GM12878 (cell line): ENCODE data around the gene TMEM214. TPM values are rescaled to one million over a fixed set of nuclear protein-coding genes. Genes with fewer than 3 reads are reported as not detected.

Source experiments
- ATAC-seq: fragments of 200-7000 bp; cut with Tn5 transposase; 3 replicates; pipeline ENCODE4 v1.9.1; 2020; ENCODE audit warnings: mild to moderate bottlenecking, moderate library complexity
- BruUV-seq: library from RNA; stranded (reverse); fragments of 400-500 nt; replicated peaks from 2 replicates; lab custom pipeline; 2021; lab: Mats Ljungman, UMichigan
- CTCF ChIA-PET: fragments of 300-600 bp; sonication (Branson Sonifier 250); formaldehyde crosslinking; extraction: SDS; loops from one replicate; lab custom pipeline; 2021; ENCODE audit warnings: inconsistent platforms; lab: Yijun Ruan, JAX
- POLR2A ChIA-PET: fragments of 350-600 bp; formaldehyde crosslinking; extraction: SDS; loops from one replicate; lab custom pipeline; 2021; ENCODE audit warnings: inconsistent platforms; lab: Charles Lee
- RAD21 ChIA-PET: fragments of 300-600 bp; sonication (Branson Sonifier 250); formaldehyde crosslinking; loops from one replicate; lab custom pipeline; 2023; ENCODE audit warnings: antibody characterized with exemption; ENCODE audit not compliant: unreplicated experiment; lab: Charles Lee
- SMC1A ChIA-PET: fragments of 300-600 bp; sonication (Branson Sonifier 250); formaldehyde crosslinking; loops from one replicate; lab custom pipeline; 2023; ENCODE audit not compliant: unreplicated experiment, uncharacterized antibody; lab: Charles Lee
- DNase-seq: peaks from one replicate; pipeline ENCODE4 v3.0.0-alpha.2; 2011; ENCODE audit warnings: low read depth, low spot score
- FAIRE-seq: peaks from 3 replicates; lab custom pipeline; 2011; peaks lifted over from hg19 to GRCh38; lab: Jason Lieb, UNC
- H2AFZ ChIP-seq: 2 replicates; pipeline ENCODE4 v1.6.0; 2011; ENCODE audit warnings: low read depth, low read length, control low read depth; ENCODE audit not compliant: control insufficient read depth
- H3K27ac ChIP-seq: 2 replicates; pipeline ENCODE4 v1.5.1; 2011; ENCODE audit warnings: control low read depth; ENCODE audit not compliant: control insufficient read depth, insufficient read depth
- H3K27me3 ChIP-seq, 2 experiments: replicated peaks in 1 of 2; 2 replicates each; pipeline versions ENCODE4 v1.6.0 to v1.6.1; 2011; ENCODE audit warnings: low read length in 1 of 2; ENCODE audit not compliant: control insufficient read depth in 2 of 2, insufficient read depth in 2 of 2
- H3K36me3 ChIP-seq, 2 experiments: 2 replicates each; pipeline ENCODE4 v1.5.1; 2011; ENCODE audit warnings: low read length in 1 of 2; ENCODE audit not compliant: control insufficient read depth in 2 of 2, insufficient read depth in 2 of 2
- H3K4me1 ChIP-seq: 2 replicates; pipeline ENCODE4 v1.6.1; 2011; ENCODE audit warnings: mild to moderate bottlenecking, low read length, moderate library complexity, mixed read lengths; ENCODE audit not compliant: control insufficient read depth, insufficient read depth
- H3K4me2 ChIP-seq: 2 replicates; pipeline ENCODE4 v1.6.0; 2011; ENCODE audit warnings: control low read depth; ENCODE audit not compliant: control insufficient read depth, insufficient read depth
- H3K4me3 ChIP-seq: fragments of 200-600 bp; sonication (generic); 2 replicates; pipeline ENCODE4 v1.5.1; 2016
- H3K79me2 ChIP-seq: 2 replicates; pipeline ENCODE4 v1.6.0; 2011; ENCODE audit warnings: low read length; ENCODE audit not compliant: control insufficient read depth, insufficient read depth
- H3K9ac ChIP-seq: 2 replicates; pipeline ENCODE4 v1.8.0; 2011; ENCODE audit warnings: low read length, control low read depth, mixed read lengths; ENCODE audit not compliant: control insufficient read depth, insufficient read depth
- H3K9me3 ChIP-seq: replicated peaks from 3 replicates; pipeline ENCODE4 v1.5.1; 2011; ENCODE audit warnings: mild to moderate bottlenecking, low read length; ENCODE audit not compliant: control insufficient read depth, insufficient read depth
- H4K20me1 ChIP-seq: 2 replicates; pipeline ENCODE4 v1.6.0; 2011; ENCODE audit not compliant: control insufficient read depth, insufficient read depth
- CHD1 ChIP-seq: IDR thresholded peaks from 2 replicates; pipeline ENCODE4 v1.6.1; 2012; ENCODE audit warnings: low read depth, low read length, improper control_type of control experiment
- EED ChIP-seq: sonication (generic); IDR thresholded peaks from 2 replicates; pipeline ENCODE4 v1.6.1; 2016; ENCODE audit warnings: antibody characterized with exemption, low read depth
- IKZF1 ChIP-seq: fragments of 450-650 bp; conservative IDR thresholded peaks from 2 replicates; pipeline ENCODE4 v1.6.1; 2017; ENCODE audit warnings: antibody characterized with exemption, mild to moderate bottlenecking
- IKZF2 ChIP-seq, 2 experiments: fragments of 450-650 bp; IDR thresholded peaks; 2 replicates each; pipeline ENCODE4 v1.6.1; 2017; ENCODE audit warnings: mild to moderate bottlenecking in 2 of 2, moderate library complexity in 2 of 2
- MEF2B ChIP-seq: fragments of 450-650 bp; IDR thresholded peaks from 2 replicates; pipeline ENCODE4 v1.6.1; 2018; ENCODE audit warnings: mild to moderate bottlenecking, moderate library complexity; ENCODE audit not compliant: partially characterized antibody, poor library complexity, severe bottlenecking
- RUNX3 ChIP-seq: IDR thresholded peaks from 2 replicates; pipeline ENCODE4 v1.6.1; 2012; ENCODE audit warnings: low read length, inconsistent platforms
- SMAD1 ChIP-seq: fragments of 450-650 bp; IDR thresholded peaks from 2 replicates; pipeline ENCODE4 v1.6.1; 2018; ENCODE audit warnings: mild to moderate bottlenecking, low read depth; ENCODE audit not compliant: partially characterized antibody
- SPI1 ChIP-seq: IDR thresholded peaks from 2 replicates; pipeline ENCODE4 v1.6.1; 2011; ENCODE audit warnings: low read depth, mild to moderate bottlenecking, low read length, moderate library complexity, borderline replicate concordance; ENCODE audit not compliant: insufficient read depth
- TCF12 ChIP-seq: IDR thresholded peaks from 2 replicates; pipeline ENCODE4 v1.6.1; 2011; ENCODE audit warnings: low read depth, mild to moderate bottlenecking, low read length
- TCF3 ChIP-seq: IDR thresholded peaks from 2 replicates; pipeline ENCODE4 v1.6.1; 2012; ENCODE audit warnings: low read depth, mild to moderate bottlenecking, low read length, borderline replicate concordance; ENCODE audit not compliant: insufficient read depth
- WGBS: methylation state at CpG from one replicate; pipeline ENCODE4 v1.1.6; 2016; ENCODE audit warnings: low lambda C conversion rate; ENCODE audit not compliant: insufficient replicate concordance, insufficient coverage; ENCODE audit errors: missing lambda C conversion rate; 5-methylcytosine and 5-hydroxymethylcytosine counted together
- in situ Hi-C: fragments of 300-500 bp; cut with MboI; formaldehyde crosslinking; loops from 9 replicates; pipeline ENCODE4 v1.14.3; 2018; ENCODE audit warnings: mixed read lengths
- intact Hi-C: fragments of 100-400 bp; cut with micrococcal nuclease; formaldehyde crosslinking; loops from one replicate; pipeline ENCODE4 v1.14.2; 2022; ENCODE audit not compliant: unreplicated experiment
- polyA plus RNA-seq, 11 experiments: library from polyadenylated mRNA; depleted of rRNA in 4 of 11; unstranded in 6 of 11; stranded (reverse) in 5 of 11; fragments of >200 nt; fragmentation: Nextera tagmentation in 4 of 11; fragmentation: Illumina TruSeq in 1 of 11; extraction: Ambion mirVana in 4 of 11; extraction: Trizol in 1 of 11; gene quantifications; 1 replicate in 1 of 11; 2 replicates in 10 of 11; pipeline versions ENCODE4 v1.2.1 to v1.2.3, GENCODE V29; 2011 to 2016; ENCODE audit warnings: inconsistent platforms in 2 of 11, missing spikeins in 2 of 11, low read depth in 1 of 11
- total RNA-seq, 4 experiments: library from RNA; depleted of rRNA in 3 of 4; stranded (reverse); fragments of >200 nt in 3 of 4; fragmentation: Illumina TruSeq in 1 of 4; extraction: Trizol in 1 of 4; gene quantifications; 2 replicates each; pipeline versions ENCODE4 v1.2.1 to v1.2.3, GENCODE V29; 2013 to 2021
- TF ChIP-seq, protein P1 (sequence below): fragments of 450-650 bp; IDR thresholded peaks from 2 replicates; pipeline ENCODE4 v1.6.1; 2017; ENCODE audit warnings: low read depth, mild to moderate bottlenecking, moderate library complexity

TMEM214 gene
- total and polyA plus RNA-seq, 10 of the 15 experiments (the other 5 are each of a cell fraction or from before 2014, with no cell fraction given), result 10.4 to 79.2 (median 45.0) TPM

DNA sequence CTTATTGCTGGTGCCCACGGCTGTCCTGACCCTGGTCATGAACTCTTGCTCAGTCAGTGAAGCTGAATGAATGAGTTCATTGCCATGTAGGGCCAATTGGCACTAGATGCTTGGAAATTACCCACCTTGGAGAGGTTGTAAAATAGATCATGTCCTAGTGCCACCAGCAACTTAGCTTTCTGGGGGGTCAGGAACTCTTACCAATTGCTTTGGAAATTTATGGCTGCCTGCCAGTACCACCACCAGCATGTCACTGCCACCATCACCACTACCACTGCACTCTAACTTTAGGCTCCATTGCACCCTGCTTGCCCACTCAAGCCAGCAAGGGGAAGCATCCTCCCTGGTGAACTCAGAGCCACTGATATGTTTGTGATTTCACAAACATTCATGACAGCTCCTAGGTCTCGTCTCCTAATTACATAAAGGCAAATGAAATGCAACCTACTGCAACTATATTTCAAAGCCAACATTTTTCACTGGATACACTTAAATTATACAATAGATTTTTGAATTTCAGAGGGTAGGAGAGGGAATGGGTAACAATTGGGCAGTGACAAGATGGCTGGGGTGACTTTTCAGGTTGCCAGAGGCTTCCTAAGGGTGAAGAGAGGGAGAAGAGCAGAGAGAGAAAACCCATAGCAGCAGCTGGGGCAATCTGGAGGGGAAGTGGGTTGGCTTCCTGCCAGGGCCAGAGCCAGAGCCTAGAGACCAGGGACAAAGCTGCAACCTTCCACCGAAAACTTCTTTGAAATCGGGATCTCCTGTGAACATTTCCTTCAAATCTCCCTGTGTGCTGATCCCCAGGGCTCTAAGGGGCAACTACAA, 42.2 kb downstream of the TMEM214 start:
- Histone ChIP-seq H3K36me3 (peaks cover 0 to 2% of the 10 kb centered on the region in 2 experiments; a peak in 1 of 4 replicates), H4K20me1 (no peaks in the 10 kb centered on the region), H3K4me1 (peaks cover 41% of the 10 kb centered on the region), H2AFZ (peak overlapping the region; percentile 49), H3K27ac (peak overlapping the region; percentile 74), H3K9ac (no peak overlapping the region), H3K4me2 (peak overlapping the region; percentile 61), H3K4me3 (peak overlapping the region; percentile 31), H3K9me3 (no peaks in the 10 kb centered on the region), H3K27me3 (no peaks in the 10 kb centered on the region), H3K79me2 (peaks cover 16% of the 10 kb centered on the region)
- intact Hi-C loops (no loop called here), in situ Hi-C loops (no loop called here)
- RAD21 ChIA-PET, result interaction anchor here (0.7 to 1.5 kb wide), 4 partner anchors 11 to 24 kb away, joined by 3 to 8 read pairs (median 4); partner anchors contain the start of genes AGBL5 and KHK
- CTCF ChIA-PET, result interaction anchor here (1.0 to 4.0 kb wide), 5 partner anchors 7 to 24 kb away, joined by 4 to 36 read pairs (median 12); partner anchors contain the start of genes AGBL5 and KHK
- SMC1A ChIA-PET, result interaction anchor here (0.8 to 5.4 kb wide), 4 partner anchors 10 to 33 kb away, joined by 3 to 33 read pairs (median 4); partner anchors contain the start of gene AGBL5
- TF ChIP-seq IKZF2 (IDR thresholded peaks at IDR 0.05) (no peak), IKZF1 (peak; percentile 32; the same call in 1 of the 2 replicates), TCF3 (peak; percentile 86), SMAD1 (peak; percentile 50), TCF12 (peak; percentile 88), SPI1 (peak; percentile 20; the same call in 1 of the 2 replicates), MEF2B (no peak), EED (0 out of 2 replicates have a peak, but pooled peaks have one; percentile 32), RUNX3 (peak; percentile 45; the same call in 1 of the 2 replicates), CHD1 (no peak)
- TF ChIP-seq, protein P1, sequence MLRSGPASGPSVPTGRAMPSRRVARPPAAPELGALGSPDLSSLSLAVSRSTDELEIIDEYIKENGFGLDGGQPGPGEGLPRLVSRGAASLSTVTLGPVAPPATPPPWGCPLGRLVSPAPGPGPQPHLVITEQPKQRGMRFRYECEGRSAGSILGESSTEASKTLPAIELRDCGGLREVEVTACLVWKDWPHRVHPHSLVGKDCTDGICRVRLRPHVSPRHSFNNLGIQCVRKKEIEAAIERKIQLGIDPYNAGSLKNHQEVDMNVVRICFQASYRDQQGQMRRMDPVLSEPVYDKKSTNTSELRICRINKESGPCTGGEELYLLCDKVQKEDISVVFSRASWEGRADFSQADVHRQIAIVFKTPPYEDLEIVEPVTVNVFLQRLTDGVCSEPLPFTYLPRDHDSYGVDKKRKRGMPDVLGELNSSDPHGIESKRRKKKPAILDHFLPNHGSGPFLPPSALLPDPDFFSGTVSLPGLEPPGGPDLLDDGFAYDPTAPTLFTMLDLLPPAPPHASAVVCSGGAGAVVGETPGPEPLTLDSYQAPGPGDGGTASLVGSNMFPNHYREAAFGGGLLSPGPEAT, result 0 out of 2 replicates have a peak, but pooled peaks have one; percentile 11
- ATAC-seq, result no peak
- no TSS peak for BruUV-seq
- POLR2A ChIA-PET, result interaction anchor here (12.2 kb wide), 1 partner anchor 22 kb away, joined by 139 read pairs; the partner anchor contains the start of gene AGBL5
- WGBS, result 18% methylated on average over 4 of the region's 4 CpGs
- no peak for FAIRE-seq
- DNase-seq, result peak; percentile 46
